ENCODE results near the gene KRTAP10-3.

KRTAP10-3 gene

GRCh38 chr21:44527983-44528633, 30.5 kb downstream of the KRTAP10-3 start:
- no peak for ATAC-seq

- no peak for ATAC-seq
Observed at GRCh38 chr21:44527156-44527982, 31.2 kb downstream of the KRTAP10-3 start.

- ATAC-seq: no peak
Observed at GRCh38 chr21:44526096-44526997, 32.2 kb downstream of the KRTAP10-3 start.

- no peak for ATAC-seq
Observed at GRCh38 chr21:44525391-44526095, 33.1 kb downstream of the KRTAP10-3 start.

GRCh38 chr21:44524414-44525371, 33.9 kb downstream of the KRTAP10-3 start:
- peak; percentile 21 to 32 for ATAC-seq

GRCh38 chr21:44523567-44524413, 34.8 kb downstream of the KRTAP10-3 start:
- ATAC-seq: peak in 1 of 2 donors; percentile 28

- ATAC-seq: no peak
Observed at GRCh38 chr21:44522753-44523204, 35.8 kb downstream of the KRTAP10-3 start.

- no peak for ATAC-seq
Observed at GRCh38 chr21:44521928-44522752, 36.5 kb downstream of the KRTAP10-3 start.

- no peak for ATAC-seq
Observed at GRCh38 chr21:44521301-44521927, 37.2 kb downstream of the KRTAP10-3 start.

GRCh38 chr21:44520326-44521300, 38.0 kb downstream of the KRTAP10-3 start:
- ATAC-seq: no peak

- no peak for ATAC-seq
Observed at GRCh38 chr21:44519346-44520325, 39.0 kb downstream of the KRTAP10-3 start.

GRCh38 chr21:44518686-44519085, 39.9 kb downstream of the KRTAP10-3 start:
- no peak for ATAC-seq

GRCh38 chr21:44517175-44517899, 41.3 kb downstream of the KRTAP10-3 start:
- ATAC-seq: peak in 1 of 2 donors; percentile 48

GRCh38 chr21:44516828-44517174, 41.8 kb downstream of the KRTAP10-3 start:
- ATAC-seq: no peak

- ATAC-seq: no peak
Observed at GRCh38 chr21:44516342-44516741, 42.3 kb downstream of the KRTAP10-3 start.

Measured in activated CD4-positive, CD25-positive, alpha-beta regulatory T cell treated with anti-CD3 and anti-CD28 coated beads, Interleukin-2, amount 50 U/mL, for 24 hours (primary cell).